WTC11 (cell line): Measurements from ENCODE around the gene EFNB3. TPM values are rescaled to one million over a fixed set of nuclear protein-coding genes. Genes with fewer than 3 reads are reported as not detected.

Experiments used
- ATAC-seq: fragments of 200-7000 bp; cut with Tn5 transposase; 2 replicates; pipeline ENCODE4 v1.10.0; 2021; ENCODE audit warnings: mild to moderate bottlenecking, moderate library complexity
- CTCF ChIA-PET: fragments of 300-600 bp; sonication (Branson Sonifier 250); formaldehyde crosslinking; loops from one replicate; lab custom pipeline; 2021; ENCODE audit warnings: antibody characterized with exemption; lab: Charles Lee
- POLR2A ChIA-PET: fragments of 350-600 bp; sonication (Branson Sonifier 250); formaldehyde crosslinking; loops from one replicate; lab custom pipeline; 2021; ENCODE audit warnings: antibody characterized with exemption; lab: Charles Lee
- DNase-seq: peaks from one replicate; pipeline ENCODE4 v3.0.0; 2021; ENCODE audit warnings: low spot score
- H3K27ac Mint-ChIP-seq: 2 replicates; pipeline ENCODE4 v1.8.0; 2021; ENCODE audit warnings: mixed read lengths
- H3K27me3 Mint-ChIP-seq: 2 replicates; pipeline ENCODE4 v1.8.0; 2021; ENCODE audit warnings: low read depth, mild to moderate bottlenecking, moderate library complexity, mixed read lengths
- H3K36me3 Mint-ChIP-seq: 2 replicates; pipeline ENCODE4 v1.8.0; 2021; ENCODE audit warnings: mixed read lengths
- H3K4me1 Mint-ChIP-seq: 2 replicates; pipeline ENCODE4 v1.8.0; 2022; ENCODE audit warnings: mixed read lengths
- H3K4me3 Mint-ChIP-seq: 2 replicates; pipeline ENCODE4 v1.8.0; 2021; ENCODE audit warnings: mild to moderate bottlenecking, moderate library complexity, mixed read lengths
- H3K9me3 Mint-ChIP-seq: 2 replicates; pipeline ENCODE4 v1.8.0; 2021; ENCODE audit warnings: mixed read lengths
- AFF4 ChIP-seq: sonication (generic); formaldehyde crosslinking; IDR thresholded peaks from 2 replicates; pipeline ENCODE4 v1.8.1; 2023; ENCODE audit warnings: mild to moderate bottlenecking, missing genetic modification reagents, borderline replicate concordance
- ARID4B ChIP-seq: sonication (generic); formaldehyde crosslinking; IDR thresholded peaks from 2 replicates; pipeline ENCODE4 v1.8.0; 2023; ENCODE audit warnings: missing genetic modification reagents, mild to moderate bottlenecking, borderline replicate concordance
- ATF1 ChIP-seq: sonication (generic); formaldehyde crosslinking; IDR thresholded peaks from 2 replicates; pipeline ENCODE4 v1.8.1; 2023; ENCODE audit warnings: mild to moderate bottlenecking, moderate library complexity, missing genetic modification reagents
- CBFB ChIP-seq: sonication (generic); formaldehyde crosslinking; IDR thresholded peaks from 2 replicates; pipeline ENCODE4 v1.8.1; 2022; ENCODE audit warnings: mild to moderate bottlenecking, low read depth, missing genetic modification reagents
- FOXK1 ChIP-seq: sonication (generic); formaldehyde crosslinking; IDR thresholded peaks from 2 replicates; pipeline ENCODE4 v1.8.0; 2022; ENCODE audit warnings: mild to moderate bottlenecking, moderate library complexity, missing genetic modification reagents
- FOXP4 ChIP-seq: sonication (generic); formaldehyde crosslinking; IDR thresholded peaks from 2 replicates; pipeline ENCODE4 v1.8.0; 2022; ENCODE audit warnings: mild to moderate bottlenecking, missing genetic modification reagents
- GABPB1 ChIP-seq: sonication (generic); formaldehyde crosslinking; IDR thresholded peaks from 2 replicates; pipeline ENCODE4 v1.8.1; 2023; ENCODE audit warnings: mild to moderate bottlenecking, missing genetic modification reagents
- HMGA2 ChIP-seq: fragments of 250-450 bp; sonication (Bioruptor Pico); IDR thresholded peaks from 2 replicates; pipeline ENCODE4 v1.4.0; 2021; ENCODE audit warnings: mild to moderate bottlenecking, moderate library complexity
- IRF1 ChIP-seq: sonication (generic); formaldehyde crosslinking; IDR thresholded peaks from 2 replicates; pipeline ENCODE4 v1.8.0; 2023; ENCODE audit warnings: missing genetic modification reagents
- IRF2 ChIP-seq: sonication (generic); formaldehyde crosslinking; IDR thresholded peaks from 2 replicates; pipeline ENCODE4 v1.8.0; 2022; ENCODE audit warnings: low read depth, missing genetic modification reagents, borderline replicate concordance
- KAT7 ChIP-seq: sonication (generic); formaldehyde crosslinking; IDR thresholded peaks from 2 replicates; pipeline ENCODE4 v1.8.1; 2023; ENCODE audit warnings: missing genetic modification reagents, mild to moderate bottlenecking, borderline replicate concordance
- PRRX2 ChIP-seq: fragments of 250-450 bp; sonication (Bioruptor Pico); IDR thresholded peaks from 2 replicates; pipeline ENCODE4 v1.8.0; 2021; ENCODE audit warnings: mild to moderate bottlenecking
- SP1 ChIP-seq: sonication (generic); formaldehyde crosslinking; conservative IDR thresholded peaks from 2 replicates; pipeline ENCODE4 v1.8.1; 2022; ENCODE audit warnings: missing genetic modification reagents
- STAT6 ChIP-seq: sonication (generic); formaldehyde crosslinking; conservative IDR thresholded peaks from 2 replicates; pipeline ENCODE4 v1.8.1; 2023; ENCODE audit warnings: mild to moderate bottlenecking, low read depth, missing genetic modification reagents, moderate library complexity
- USF1 ChIP-seq: sonication (generic); formaldehyde crosslinking; IDR thresholded peaks from 2 replicates; pipeline ENCODE4 v1.8.0; 2022; ENCODE audit warnings: mild to moderate bottlenecking, missing genetic modification reagents
- USF2 ChIP-seq: sonication (generic); formaldehyde crosslinking; IDR thresholded peaks from 2 replicates; pipeline ENCODE4 v1.8.1; 2023; ENCODE audit warnings: mild to moderate bottlenecking, missing genetic modification reagents, moderate library complexity
- ZBTB21 ChIP-seq: sonication (generic); formaldehyde crosslinking; IDR thresholded peaks from 2 replicates; pipeline ENCODE4 v1.8.1; 2023; ENCODE audit warnings: mild to moderate bottlenecking, missing genetic modification reagents, borderline replicate concordance
- total RNA-seq: library from RNA; stranded (reverse); gene quantifications from 3 replicates; pipeline ENCODE4 v1.2.3, GENCODE V29; 2021

Gene EFNB3
- total RNA-seq, 1 experiment from 2014 or later = 14.7 TPM

GRCh38 chr17:7685533-7686221 is 19.3 kb upstream of the EFNB3 start (continued):
- peak; percentile 57; the same call in 1 of the 2 replicates for TF ChIP-seq ARID4B (CRISPR knock-in tag)
- no peak for TF ChIP-seq IRF2 (CRISPR knock-in tag)
- TF ChIP-seq USF1 (CRISPR knock-in tag) = peak; percentile 40; the same call in 1 of the 2 replicates
- no peak for TF ChIP-seq USF2 (CRISPR knock-in tag)
- TF ChIP-seq SP1 = peak; percentile 81
- 0 out of 2 replicates have a peak, but pooled peaks have one; percentile 18 for TF ChIP-seq ZBTB21 (CRISPR knock-in tag)
- TF ChIP-seq STAT6 (CRISPR knock-in tag) = no peak
- no peak for TF ChIP-seq ATF1
- no peak for TF ChIP-seq CBFB

GRCh38 chr17:7686222-7687071 is 18.6 kb upstream of the EFNB3 start:
- DNase-seq (peak; percentile 75), ATAC-seq (peak; percentile 13)
- H3K4me3 Mint-ChIP-seq = peak overlapping the region; percentile 88
- ChIA-PET CTCF (interaction anchor here (0.6 to 7.0 kb wide), 29 partner anchors 9 to 781 kb away, joined by 3 to 205 read pairs (median 10); partner anchors contain the start of genes ATP1B2, CD68, DNAH2 and EFNB3), POLR2A (interaction anchor here (0.7 to 5.9 kb wide), 27 partner anchors 10 to 470 kb away, joined by 3 to 80 read pairs (median 8); partner anchors contain the start of genes ATP1B2, CD68, DNAH2 and EFNB3)
- H3K36me3 Mint-ChIP-seq = peaks cover 21% of the 10 kb centered on the region
- H3K27ac Mint-ChIP-seq = peak overlapping the region; percentile 100
- H3K27me3 Mint-ChIP-seq = no peaks in the 10 kb centered on the region
- H3K9me3 Mint-ChIP-seq = no peaks in the 10 kb centered on the region
- H3K4me1 Mint-ChIP-seq = peaks cover 31% of the 10 kb centered on the region
- TF ChIP-seq IRF1 (CRISPR knock-in tag) (no peak), GABPB1 (peak; percentile 50; the same call in 1 of the 2 replicates), FOXK1 (CRISPR knock-in tag) (peak; percentile 84), HMGA2 (0 out of 2 replicates have a peak, but pooled peaks have one; percentile 19), KAT7 (CRISPR knock-in tag) (0 out of 2 replicates have a peak, but pooled peaks have one; percentile 17), AFF4 (CRISPR knock-in tag) (no peak), SP1 (peak; percentile 46), FOXP4 (CRISPR knock-in tag) (0 out of 2 replicates have a peak, but pooled peaks have one; percentile 10), PRRX2 (CRISPR knock-in tag) (no peak)
